Mesothelial cell of epicardium (in vitro differentiated cells): Measurements from ENCODE around the gene LDLRAD4. TPM values are rescaled to one million over a fixed set of nuclear protein-coding genes. Genes with fewer than 3 reads are reported as not detected.

Experiments used
- DNase-seq, 2 experiments: peaks; one replicate each; pipeline ENCODE4 v3.0.0; 2021; ENCODE audit warnings: low spot score in 2 of 2; ENCODE audit not compliant: unreplicated experiment in 2 of 2
- H3K27ac Mint-ChIP-seq: 2 replicates; pipeline ENCODE4 v1.8.0; 2021; ENCODE audit warnings: mixed read lengths
- H3K27me3 Mint-ChIP-seq: 2 replicates; pipeline ENCODE4 v1.8.0; 2021; ENCODE audit warnings: low read depth, mixed read lengths
- H3K36me3 Mint-ChIP-seq: 2 replicates; pipeline ENCODE4 v1.8.0; 2021; ENCODE audit warnings: mixed read lengths
- H3K4me1 Mint-ChIP-seq: 2 replicates; pipeline ENCODE4 v1.8.0; 2021; ENCODE audit warnings: mixed read lengths
- H3K4me3 Mint-ChIP-seq: 2 replicates; pipeline ENCODE4 v1.8.0; 2021; ENCODE audit warnings: mild to moderate bottlenecking, moderate library complexity, mixed read lengths
- H3K9me3 Mint-ChIP-seq: 2 replicates; pipeline ENCODE4 v1.8.0; 2021; ENCODE audit warnings: mixed read lengths
- total RNA-seq: library from RNA; stranded (reverse); gene quantifications from 3 replicates; pipeline ENCODE4 v1.2.1, GENCODE V29; 2021
- TF ChIP-seq, protein P1 (sequence below): fragments of 200-600 bp; sonication (generic); IDR thresholded peaks from one replicate; pipeline ENCODE4 v1.5.0; 2021; ENCODE audit warnings: antibody characterized with exemption; ENCODE audit not compliant: unreplicated experiment

LDLRAD4 gene
- total RNA-seq, 1 donor from 2014 or later = 29.7 TPM

DNA sequence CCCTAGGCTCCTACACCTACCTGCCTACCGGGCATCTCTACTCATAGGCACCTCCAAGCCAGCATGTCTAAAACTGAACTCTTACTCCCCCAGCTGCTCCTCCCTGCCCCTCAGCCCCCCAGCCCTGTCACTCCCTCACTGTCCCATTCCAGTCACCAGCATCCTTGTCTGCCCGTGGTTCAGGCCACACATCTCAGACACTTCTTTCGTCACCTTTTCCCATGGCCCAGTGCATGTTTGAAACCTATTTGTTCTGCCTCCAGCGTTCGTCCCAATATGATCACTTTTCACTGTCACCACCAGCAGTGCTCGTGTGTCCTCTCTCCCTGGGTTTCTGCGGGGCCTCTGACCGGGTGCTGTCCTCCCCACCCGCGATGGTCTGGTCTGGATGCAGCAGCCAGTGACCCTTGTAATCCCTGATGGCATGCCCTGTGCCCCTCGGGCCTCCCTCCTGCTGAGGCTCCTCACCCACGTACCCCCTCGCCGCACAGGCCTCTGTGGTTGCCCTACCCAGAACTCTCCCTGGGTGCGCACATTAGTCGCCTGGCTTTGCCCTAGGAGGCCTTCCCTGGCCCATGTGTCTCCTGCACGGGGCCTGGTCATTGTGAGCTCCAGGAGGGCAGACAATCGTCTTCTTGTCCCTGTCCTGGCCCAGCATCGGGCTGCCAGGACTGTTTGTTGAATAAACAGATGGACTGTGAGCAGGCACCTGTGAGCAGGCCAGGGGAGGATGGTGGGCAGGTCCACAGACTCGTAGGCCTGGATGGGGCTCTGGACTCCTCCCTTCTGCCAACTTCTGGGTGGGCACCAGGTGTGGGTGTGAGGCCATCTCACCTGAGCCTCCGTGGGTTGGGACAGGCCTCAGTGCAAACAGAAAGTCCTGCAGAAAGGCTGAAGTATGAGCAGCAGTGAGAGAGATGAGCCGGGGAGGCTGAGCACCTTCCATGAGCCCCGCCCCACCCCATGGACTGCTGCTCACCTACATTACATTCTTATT is 15.5 kb downstream of the LDLRAD4 start:
- peak in 1 of 2 experiments; percentile 26 for DNase-seq

DNA sequence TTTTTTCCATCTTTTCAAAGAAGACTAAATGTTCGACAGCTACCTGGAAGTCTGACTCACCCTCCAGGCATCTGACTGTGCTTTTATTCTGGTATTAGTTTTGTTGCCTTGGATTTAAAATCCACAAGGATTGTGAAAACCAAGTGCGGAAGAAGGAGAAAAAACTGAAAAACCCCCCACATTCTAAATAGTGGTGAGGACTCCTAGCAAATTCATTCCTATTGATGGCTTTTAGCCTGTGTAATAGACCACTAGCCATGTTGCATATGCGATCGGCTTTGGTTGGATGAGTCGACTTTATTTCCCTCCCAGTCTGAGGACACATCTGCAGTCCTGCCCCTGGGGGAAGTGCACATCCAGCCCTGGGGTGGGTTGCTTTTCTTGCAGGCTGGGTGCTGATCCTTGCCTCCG is 16.9 kb downstream of the LDLRAD4 start:
- Mint-ChIP-seq H3K27ac (peak overlapping the region; percentile 64), H3K4me3 (no peak overlapping the region)
- peak in 1 of 2 experiments; percentile 20 for DNase-seq

More for the DNA sequence above, 15.5 kb downstream of the LDLRAD4 start:
- Mint-ChIP-seq H3K4me1 (peaks cover 14% of the 10 kb centered on the region), H3K27ac (no peak overlapping the region), H3K4me3 (no peak overlapping the region), H3K36me3 (no peaks in the 10 kb centered on the region), H3K9me3 (no peaks in the 10 kb centered on the region), H3K27me3 (no peaks in the 10 kb centered on the region)
- TF ChIP-seq, protein P1, sequence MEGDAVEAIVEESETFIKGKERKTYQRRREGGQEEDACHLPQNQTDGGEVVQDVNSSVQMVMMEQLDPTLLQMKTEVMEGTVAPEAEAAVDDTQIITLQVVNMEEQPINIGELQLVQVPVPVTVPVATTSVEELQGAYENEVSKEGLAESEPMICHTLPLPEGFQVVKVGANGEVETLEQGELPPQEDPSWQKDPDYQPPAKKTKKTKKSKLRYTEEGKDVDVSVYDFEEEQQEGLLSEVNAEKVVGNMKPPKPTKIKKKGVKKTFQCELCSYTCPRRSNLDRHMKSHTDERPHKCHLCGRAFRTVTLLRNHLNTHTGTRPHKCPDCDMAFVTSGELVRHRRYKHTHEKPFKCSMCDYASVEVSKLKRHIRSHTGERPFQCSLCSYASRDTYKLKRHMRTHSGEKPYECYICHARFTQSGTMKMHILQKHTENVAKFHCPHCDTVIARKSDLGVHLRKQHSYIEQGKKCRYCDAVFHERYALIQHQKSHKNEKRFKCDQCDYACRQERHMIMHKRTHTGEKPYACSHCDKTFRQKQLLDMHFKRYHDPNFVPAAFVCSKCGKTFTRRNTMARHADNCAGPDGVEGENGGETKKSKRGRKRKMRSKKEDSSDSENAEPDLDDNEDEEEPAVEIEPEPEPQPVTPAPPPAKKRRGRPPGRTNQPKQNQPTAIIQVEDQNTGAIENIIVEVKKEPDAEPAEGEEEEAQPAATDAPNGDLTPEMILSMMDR = no peak

DNA sequence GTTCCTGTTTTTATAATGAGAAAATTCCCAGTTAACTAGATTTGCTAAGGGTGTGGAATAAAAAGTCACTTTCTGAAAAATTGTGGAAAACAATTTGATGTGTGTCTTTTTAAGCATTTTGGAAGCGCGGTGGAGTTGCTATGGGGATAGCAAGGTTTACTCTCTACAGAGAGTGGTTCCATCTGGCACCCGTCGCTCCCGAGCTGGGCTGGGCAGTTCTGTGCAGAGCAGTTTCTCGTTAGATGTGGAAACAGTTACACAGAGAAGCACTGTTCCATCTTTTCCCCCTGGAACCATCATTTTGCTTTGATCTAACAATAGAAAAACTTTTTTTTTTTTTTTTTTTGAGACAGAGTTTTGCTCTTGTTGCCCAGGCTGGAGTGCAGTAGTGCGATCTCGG is 17.4 kb downstream of the LDLRAD4 start:
- TF ChIP-seq, protein P1 = no peak
- Mint-ChIP-seq H3K36me3 (no peaks in the 10 kb centered on the region), H3K4me3 (no peak overlapping the region), H3K27ac (no peak overlapping the region), H3K9me3 (no peaks in the 10 kb centered on the region), H3K27me3 (no peaks in the 10 kb centered on the region), H3K4me1 (peaks cover 18% of the 10 kb centered on the region)
- no peak for DNase-seq

More for the DNA sequence above, 16.9 kb downstream of the LDLRAD4 start:
- H3K27me3 Mint-ChIP-seq = no peaks in the 10 kb centered on the region
- peaks cover 18% of the 10 kb centered on the region for H3K4me1 Mint-ChIP-seq
- TF ChIP-seq, protein P1 = no peak
- no peaks in the 10 kb centered on the region for H3K9me3 Mint-ChIP-seq
- H3K36me3 Mint-ChIP-seq = no peaks in the 10 kb centered on the region

DNA sequence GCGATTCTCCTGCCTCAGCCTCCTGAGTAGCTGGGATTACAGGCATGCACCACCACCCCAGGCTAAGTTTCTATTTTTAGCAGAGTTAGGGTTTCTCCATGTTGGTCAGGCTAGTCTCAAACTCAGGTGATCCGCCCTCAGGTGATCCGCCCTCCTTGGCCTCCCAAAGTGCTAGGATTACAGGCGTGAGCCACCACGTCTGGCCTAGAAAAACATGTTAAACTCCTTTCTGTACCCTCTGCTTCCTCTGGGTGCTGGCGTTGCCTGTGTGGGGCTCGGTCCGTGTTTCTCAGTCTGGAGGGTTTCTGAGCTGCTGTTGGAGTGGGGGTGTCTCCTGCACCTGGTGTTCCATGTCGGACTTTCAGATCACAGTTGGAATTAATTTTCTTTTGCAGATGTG is 17.9 kb downstream of the LDLRAD4 start:
- peak in 1 of 2 experiments; percentile 25 for DNase-seq
- TF ChIP-seq, protein P1 = no peak
- Mint-ChIP-seq H3K4me1 (peaks cover 18% of the 10 kb centered on the region), H3K4me3 (no peak overlapping the region), H3K36me3 (no peaks in the 10 kb centered on the region), H3K27ac (no peak overlapping the region), H3K27me3 (no peaks in the 10 kb centered on the region), H3K9me3 (no peaks in the 10 kb centered on the region)

DNA sequence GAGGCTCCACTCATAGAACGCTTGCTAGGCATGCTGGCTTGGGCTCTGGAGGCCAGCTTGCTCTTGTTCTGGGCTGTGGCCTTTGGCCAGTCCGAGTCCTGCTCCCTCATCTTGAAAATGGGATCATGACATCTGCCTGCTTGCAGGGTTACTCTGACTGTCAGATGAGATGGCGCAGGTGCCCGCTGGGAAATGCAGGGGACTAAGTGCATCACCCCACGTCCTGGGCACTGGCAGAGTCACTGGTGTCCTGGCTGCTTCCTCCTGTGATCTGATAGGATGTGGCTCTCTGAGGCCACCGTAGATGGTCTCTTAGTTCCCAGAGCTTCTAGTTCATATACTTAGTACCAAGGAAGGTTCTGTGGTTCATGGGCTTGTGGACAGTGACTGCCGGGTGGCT is 18.5 kb downstream of the LDLRAD4 start:
- no peaks in the 10 kb centered on the region for H3K27me3 Mint-ChIP-seq
- H3K27ac Mint-ChIP-seq = no peak overlapping the region
- H3K9me3 Mint-ChIP-seq = no peaks in the 10 kb centered on the region
- H3K4me1 Mint-ChIP-seq = peaks cover 23% of the 10 kb centered on the region
- H3K4me3 Mint-ChIP-seq = no peak overlapping the region
- DNase-seq = peak in 1 of 2 experiments; percentile 24
- H3K36me3 Mint-ChIP-seq = no peaks in the 10 kb centered on the region
- TF ChIP-seq, protein P1 = no peak
